H9 (cell line): ENCODE results near the gene KLF16. TPM values are rescaled to one million over a fixed set of nuclear protein-coding genes. Genes with fewer than 3 reads are reported as not detected.

Source experiments
- DNase-seq: peaks from one replicate; pipeline ENCODE4 v3.0.0-alpha.2; 2017
- H2AFZ ChIP-seq: one replicate; pipeline ENCODE4 v1.6.1; 2013; ENCODE audit warnings: mild to moderate bottlenecking, low read length, control low read depth, moderate library complexity
- H2AK5ac ChIP-seq: 2 replicates; pipeline ENCODE4 v1.6.1; 2013; ENCODE audit warnings: low read length, control low read depth, mixed read lengths; ENCODE audit not compliant: insufficient read length
- H2BK120ac ChIP-seq: one replicate; pipeline ENCODE4 v1.6.1; 2013; ENCODE audit warnings: low read depth, mild to moderate bottlenecking, low read length, control low read depth, inconsistent platforms; ENCODE audit not compliant: poor library complexity, severe bottlenecking
- H2BK12ac ChIP-seq: 2 replicates; pipeline ENCODE4 v1.6.1; 2013; ENCODE audit warnings: low read length, control low read depth, mixed read lengths, low read depth; ENCODE audit not compliant: insufficient read length
- H2BK15ac ChIP-seq: 2 replicates; pipeline ENCODE4 v1.6.1; 2013; ENCODE audit warnings: low read depth, low read length, control low read depth
- H2BK20ac ChIP-seq: one replicate; pipeline ENCODE4 v1.6.1; 2013; ENCODE audit warnings: low read depth, mild to moderate bottlenecking, low read length, control low read depth, inconsistent platforms; ENCODE audit not compliant: poor library complexity, severe bottlenecking
- H2BK5ac ChIP-seq: 2 replicates; pipeline ENCODE4 v1.6.1; 2013; ENCODE audit warnings: low read length, control low read depth, mixed read lengths; ENCODE audit not compliant: insufficient read length
- H3K14ac ChIP-seq: 2 replicates; pipeline ENCODE4 v1.6.1; 2013; ENCODE audit warnings: low read length, control low read depth; ENCODE audit not compliant: insufficient read depth
- H3K18ac ChIP-seq: 2 replicates; pipeline ENCODE4 v1.6.1; 2013; ENCODE audit warnings: low read depth, mild to moderate bottlenecking, mixed read lengths, low read length, control low read depth; ENCODE audit not compliant: insufficient read length
- H3K23ac ChIP-seq: 2 replicates; pipeline ENCODE4 v1.6.1; 2013; ENCODE audit warnings: low read length, control low read depth, mixed read lengths, low read depth; ENCODE audit not compliant: insufficient read length
- H3K23me2 ChIP-seq: 2 replicates; pipeline ENCODE4 v1.6.1; 2013; ENCODE audit warnings: low read depth, mild to moderate bottlenecking, mixed read lengths, low read length, control low read depth; ENCODE audit not compliant: insufficient read length, poor library complexity, severe bottlenecking
- H3K27ac ChIP-seq: 2 replicates; pipeline ENCODE4 v1.5.1; 2013; ENCODE audit warnings: low read length, control low read depth, mixed read lengths, low read depth; ENCODE audit not compliant: insufficient read length
- H3K27me3 ChIP-seq: 2 replicates; pipeline ENCODE4 v1.6.1; 2013; ENCODE audit warnings: low read length, control low read depth, inconsistent platforms; ENCODE audit not compliant: insufficient read depth
- H3K4ac ChIP-seq: 2 replicates; pipeline ENCODE4 v1.6.1; 2013; ENCODE audit warnings: low read depth, mild to moderate bottlenecking, control low read depth, inconsistent platforms, low read length, moderate library complexity
- H3K4me1 ChIP-seq: 2 replicates; pipeline ENCODE4 v1.6.1; 2013; ENCODE audit warnings: low read length, control low read depth, inconsistent platforms; ENCODE audit not compliant: insufficient read depth
- H3K4me2 ChIP-seq: 2 replicates; pipeline ENCODE4 v1.6.1; 2013; ENCODE audit warnings: low read length, control low read depth, mixed read lengths; ENCODE audit not compliant: insufficient read length, insufficient read depth
- H3K56ac ChIP-seq: 2 replicates; pipeline ENCODE4 v1.6.1; 2013; ENCODE audit warnings: low read depth, mild to moderate bottlenecking, mixed read lengths, low read length, control low read depth; ENCODE audit not compliant: insufficient read length
- H3K79me1 ChIP-seq: 2 replicates; pipeline ENCODE4 v1.6.1; 2013; ENCODE audit warnings: low read depth, mild to moderate bottlenecking, moderate library complexity, low read length, control low read depth, inconsistent platforms; ENCODE audit not compliant: insufficient read depth, poor library complexity, severe bottlenecking
- H3K79me2 ChIP-seq: 2 replicates; pipeline ENCODE4 v1.6.1; 2013; ENCODE audit warnings: low read length, control low read depth, inconsistent platforms; ENCODE audit not compliant: insufficient read depth
- H3K9ac ChIP-seq: 2 replicates; pipeline ENCODE4 v1.6.1; 2013; ENCODE audit warnings: low read length, control low read depth, mixed read lengths; ENCODE audit not compliant: insufficient read length; ENCODE audit errors: extremely low read depth
- H3K9me3 ChIP-seq: one replicate; pipeline ENCODE4 v1.6.1; 2013; ENCODE audit warnings: low read depth, low read length, inconsistent platforms; ENCODE audit not compliant: control insufficient read depth
- H3T11ph ChIP-seq: one replicate; pipeline ENCODE4 v1.6.1; 2013; ENCODE audit warnings: mild to moderate bottlenecking, low read length, control low read depth, inconsistent platforms
- H4K20me1 ChIP-seq: one replicate; pipeline ENCODE4 v1.6.1; 2013; ENCODE audit not compliant: control insufficient read depth, insufficient read length, insufficient read depth
- H4K5ac ChIP-seq: 2 replicates; pipeline ENCODE4 v1.6.1; 2013; ENCODE audit warnings: low read depth, mild to moderate bottlenecking, mixed read lengths, low read length, control low read depth; ENCODE audit not compliant: insufficient read length
- H4K8ac ChIP-seq: replicated peaks from 2 replicates; pipeline ENCODE4 v1.6.1; 2013; ENCODE audit warnings: low read length, control low read depth, mixed read lengths, low read depth; ENCODE audit not compliant: insufficient read length
- H4K91ac ChIP-seq: 2 replicates; pipeline ENCODE4 v1.6.1; 2013; ENCODE audit warnings: low read depth, mild to moderate bottlenecking, moderate library complexity, mixed read lengths, low read length, control low read depth; ENCODE audit not compliant: insufficient read length
- H3K27ac Mint-ChIP-seq, 3 experiments: 2 replicates in 2 of 3; 3 replicates in 1 of 3; pipeline ENCODE4 v1.8.0; 2020 to 2021; ENCODE audit warnings: mixed read lengths in 3 of 3, mild to moderate bottlenecking in 1 of 3, moderate library complexity in 1 of 3
- H3K27me3 Mint-ChIP-seq: 2 replicates; pipeline ENCODE4 v1.8.0; 2021; ENCODE audit warnings: low read depth, mild to moderate bottlenecking, moderate library complexity, mixed read lengths
- H3K36me3 Mint-ChIP-seq, 3 experiments: 2 replicates in 2 of 3; 3 replicates in 1 of 3; pipeline ENCODE4 v1.8.0; 2020 to 2021; ENCODE audit warnings: low read depth in 3 of 3, mixed read lengths in 3 of 3; ENCODE audit not compliant: insufficient read depth in 1 of 3
- H3K4me1 Mint-ChIP-seq, 2 experiments: 2 replicates each; pipeline ENCODE4 v1.8.0; 2020; ENCODE audit warnings: mixed read lengths in 2 of 2
- H3K4me3 Mint-ChIP-seq, 2 experiments: 2 replicates in 1 of 2; 3 replicates in 1 of 2; pipeline ENCODE4 v1.8.0; 2020 to 2021; ENCODE audit warnings: mild to moderate bottlenecking in 2 of 2, mixed read lengths in 2 of 2, moderate library complexity in 1 of 2
- H3K9me3 Mint-ChIP-seq, 2 experiments: 2 replicates in 1 of 2; 3 replicates in 1 of 2; pipeline ENCODE4 v1.8.0; 2020; ENCODE audit warnings: mild to moderate bottlenecking in 2 of 2, mixed read lengths in 2 of 2, moderate library complexity in 1 of 2
- CTCF ChIP-seq: fragments of 200-600 bp; sonication (generic); conservative IDR thresholded peaks from 3 replicates; pipeline ENCODE4 v1.8.0; 2021; ENCODE audit warnings: antibody characterized with exemption, mild to moderate bottlenecking
- WGBS: extraction: QIAGEN DNeasy Blood & Tissue Kit; methylation state at CpG from one replicate; pipeline ENCODE4 v1.1.7; 2013; ENCODE audit warnings: missing lambda C conversion rate, low lambda C conversion rate, mixed read lengths; ENCODE audit not compliant: insufficient read length; ENCODE audit errors: extremely low coverage; 5-methylcytosine and 5-hydroxymethylcytosine counted together
- total RNA-seq: library from RNA; stranded (reverse); gene quantifications from 2 replicates; pipeline ENCODE4 v1.2.1, GENCODE V29; 2021

The KLF16 gene
- total RNA-seq, 1 experiment from 2014 or later = 66.8 TPM

GRCh38 chr19:1862424-1863327 is 703 bp downstream of the KLF16 start:
- Histone ChIP-seq H2AFZ (no peak overlapping the region), H3K14ac (no peak overlapping the region), H2BK15ac (no peak overlapping the region; the same call in 1 of the 2 replicates), H3K4ac (no peak overlapping the region), H3K23ac (no peak overlapping the region), H3K79me1 (peaks cover 6% of the 10 kb centered on the region), H2BK12ac (no peak overlapping the region), H2AK5ac (no peak overlapping the region), H3K27ac (no peak overlapping the region), H3K27me3 (no peaks in the 10 kb centered on the region; the same call in 1 of the 2 replicates), H3K18ac (no peak overlapping the region), H3K23me2 (peaks cover 14% of the 10 kb centered on the region), H3T11ph (no peak overlapping the region), H3K9ac (peak overlapping the region; percentile 51), H2BK20ac (no peak overlapping the region), H4K91ac (no peak overlapping the region), H4K8ac (no peak overlapping the region), H2BK5ac (no peak overlapping the region), H4K20me1 (peaks cover 3% of the 10 kb centered on the region), H3K56ac (no peak overlapping the region), H3K4me2 (peak overlapping the region; percentile 84), H2BK120ac (no peak overlapping the region), H3K9me3 (no peaks in the 10 kb centered on the region), H4K5ac (no peak overlapping the region), H3K79me2 (peaks cover 34% of the 10 kb centered on the region; the same call in 1 of the 2 replicates), H3K4me1 (peaks cover 3% of the 10 kb centered on the region; the same call in 1 of the 2 replicates)
- Mint-ChIP-seq H3K9me3 (no peaks in the 10 kb centered on the region; a peak in 1 of 5 replicates), H3K27me3 (peaks cover 6% of the 10 kb centered on the region), H3K36me3 (no peaks in the 10 kb centered on the region), H3K4me3 (peak overlapping the region; percentile 86 to 93), H3K4me1 (peaks cover 28 to 45% of the 10 kb centered on the region in 2 experiments), H3K27ac (peak overlapping the region in 2 of 3 experiments; percentile 48 to 80; a peak in 2 of 7 replicates)
- WGBS = no CpG with 5 or more reads among the region's 109 CpGs
- no peak for DNase-seq
- TF ChIP-seq CTCF = no peak
